HL-60 (cell line): Measurements from ENCODE around the gene PUS3.
"Not testable (repeated sequence)": the region's sequence is repeated elsewhere in the genome, so short reads cannot be mapped to it uniquely, and the experiment has no call there.

ENCODE experiments used
- DNase-seq, 2 experiments: peaks; one replicate each; pipeline ENCODE4 v3.0.0-alpha.2; 2010 to 2020; ENCODE audit warnings: low read depth in 1 of 2, low spot score in 1 of 2
- H3K27ac ChIP-seq: fragments of 250-450 bp; sonication (Bioruptor Pico); replicated peaks from 2 replicates; pipeline ENCODE4 v1.5.1; 2020; ENCODE audit warnings: mild to moderate bottlenecking, moderate library complexity
- H3K27me3 ChIP-seq: fragments of 250-450 bp; sonication (Bioruptor Pico); 2 replicates; pipeline ENCODE4 v1.5.1; 2021; ENCODE audit warnings: mild to moderate bottlenecking, moderate library complexity; ENCODE audit not compliant: insufficient read depth, poor library complexity, severe bottlenecking
- H3K4me3 ChIP-seq: replicated peaks from 2 replicates; pipeline ENCODE4 v1.5.1; 2011; ENCODE audit warnings: mild to moderate bottlenecking, control low read depth, low read length; ENCODE audit not compliant: insufficient read depth
- CTCF ChIP-seq: IDR thresholded peaks from one replicate; pipeline ENCODE4 v1.5.1; 2011; ENCODE audit warnings: low read length, control low read depth, inconsistent platforms; ENCODE audit not compliant: insufficient read depth
- GABPA ChIP-seq: IDR thresholded peaks from 2 replicates; pipeline ENCODE4 v1.6.1; 2012; ENCODE audit warnings: low read depth
- POLR2AphosphoS5 ChIP-seq: IDR thresholded peaks from 2 replicates; pipeline ENCODE4 v1.6.1; 2012; ENCODE audit warnings: low read depth
- SPI1 ChIP-seq: IDR thresholded peaks from 2 replicates; pipeline ENCODE4 v1.6.1; 2012; ENCODE audit warnings: low read depth, mild to moderate bottlenecking, borderline replicate concordance
- TF ChIP-seq, protein P1 (sequence below): IDR thresholded peaks from 2 replicates; pipeline ENCODE4 v1.6.1; 2012; ENCODE audit warnings: low read depth; ENCODE audit not compliant: insufficient replicate concordance

The PUS3 gene

DNA sequence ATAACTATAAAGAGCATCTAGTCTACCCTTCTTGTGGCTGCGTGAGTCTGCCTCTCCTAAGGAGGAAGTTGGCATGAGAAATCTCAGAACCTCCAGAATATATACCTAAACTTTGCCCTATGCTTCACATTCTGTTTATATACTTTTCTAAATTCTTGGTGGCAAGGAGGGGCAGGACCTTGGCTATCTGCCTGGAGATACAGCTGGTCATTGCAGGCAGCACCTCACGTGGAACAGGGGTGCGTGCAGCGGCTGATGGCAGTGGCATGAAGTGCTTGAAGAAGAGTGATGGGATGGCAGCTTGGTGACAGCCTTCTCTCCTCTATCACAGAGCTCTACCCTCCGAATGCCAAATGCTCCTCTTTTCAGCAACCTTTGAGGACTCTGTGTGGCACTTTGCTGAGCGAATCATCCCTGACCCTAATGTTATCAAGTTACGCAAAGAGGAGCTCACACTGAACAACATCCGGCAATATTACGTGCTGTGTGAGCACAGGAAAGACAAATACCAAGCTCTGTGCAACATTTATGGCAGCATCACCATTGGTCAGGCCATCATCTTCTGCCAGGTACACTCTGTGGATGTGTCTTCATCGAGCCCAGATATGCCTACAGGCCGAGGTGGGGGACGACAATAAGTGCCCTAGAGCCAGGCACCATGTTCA, 13.8 kb upstream of the PUS3 start:
- Histone ChIP-seq H3K27ac (no peak overlapping the region), H3K27me3 (peaks cover 4% of the 10 kb centered on the region), H3K4me3 (no peak overlapping the region)
- DNase-seq, result no peak
- TF ChIP-seq POLR2AphosphoS5, result no peak
- TF ChIP-seq CTCF, result no peak
- no peak for TF ChIP-seq SPI1

GRCh38 chr11:125914601-125915000, 11.6 kb upstream of the PUS3 start:
- not testable (repeated sequence) for H3K27me3 ChIP-seq, H3K4me3 ChIP-seq, DNase-seq, H3K27ac ChIP-seq

GRCh38 chr11:125910226-125910849, 7.3 kb upstream of the PUS3 start:
- no peaks in the 10 kb centered on the region for H3K27me3 ChIP-seq

GRCh38 chr11:125904678-125905077, 1.7 kb upstream of the PUS3 start:
- Histone ChIP-seq H3K27ac (no peak overlapping the region), H3K4me3 (no peak overlapping the region), H3K27me3 (peaks cover 5% of the 10 kb centered on the region)
- no peak for TF ChIP-seq POLR2AphosphoS5
- TF ChIP-seq GABPA, result no peak
- TF ChIP-seq CTCF, result no peak
- TF ChIP-seq, protein P1, sequence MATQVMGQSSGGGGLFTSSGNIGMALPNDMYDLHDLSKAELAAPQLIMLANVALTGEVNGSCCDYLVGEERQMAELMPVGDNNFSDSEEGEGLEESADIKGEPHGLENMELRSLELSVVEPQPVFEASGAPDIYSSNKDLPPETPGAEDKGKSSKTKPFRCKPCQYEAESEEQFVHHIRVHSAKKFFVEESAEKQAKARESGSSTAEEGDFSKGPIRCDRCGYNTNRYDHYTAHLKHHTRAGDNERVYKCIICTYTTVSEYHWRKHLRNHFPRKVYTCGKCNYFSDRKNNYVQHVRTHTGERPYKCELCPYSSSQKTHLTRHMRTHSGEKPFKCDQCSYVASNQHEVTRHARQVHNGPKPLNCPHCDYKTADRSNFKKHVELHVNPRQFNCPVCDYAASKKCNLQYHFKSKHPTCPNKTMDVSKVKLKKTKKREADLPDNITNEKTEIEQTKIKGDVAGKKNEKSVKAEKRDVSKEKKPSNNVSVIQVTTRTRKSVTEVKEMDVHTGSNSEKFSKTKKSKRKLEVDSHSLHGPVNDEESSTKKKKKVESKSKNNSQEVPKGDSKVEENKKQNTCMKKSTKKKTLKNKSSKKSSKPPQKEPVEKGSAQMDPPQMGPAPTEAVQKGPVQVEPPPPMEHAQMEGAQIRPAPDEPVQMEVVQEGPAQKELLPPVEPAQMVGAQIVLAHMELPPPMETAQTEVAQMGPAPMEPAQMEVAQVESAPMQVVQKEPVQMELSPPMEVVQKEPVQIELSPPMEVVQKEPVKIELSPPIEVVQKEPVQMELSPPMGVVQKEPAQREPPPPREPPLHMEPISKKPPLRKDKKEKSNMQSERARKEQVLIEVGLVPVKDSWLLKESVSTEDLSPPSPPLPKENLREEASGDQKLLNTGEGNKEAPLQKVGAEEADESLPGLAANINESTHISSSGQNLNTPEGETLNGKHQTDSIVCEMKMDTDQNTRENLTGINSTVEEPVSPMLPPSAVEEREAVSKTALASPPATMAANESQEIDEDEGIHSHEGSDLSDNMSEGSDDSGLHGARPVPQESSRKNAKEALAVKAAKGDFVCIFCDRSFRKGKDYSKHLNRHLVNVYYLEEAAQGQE, result no peak
- TF ChIP-seq SPI1, result no peak
- DNase-seq, result no peak

More at GRCh38 chr11:125910226-125910849, 7.3 kb upstream of the PUS3 start:
- H3K27ac ChIP-seq, result no peak overlapping the region
- DNase-seq, result no peak
- no peak for TF ChIP-seq POLR2AphosphoS5
- TF ChIP-seq SPI1, result no peak
- no peak for TF ChIP-seq CTCF
- TF ChIP-seq, protein P1, result no peak
- no peak for TF ChIP-seq GABPA
- H3K4me3 ChIP-seq, result no peak overlapping the region
